B cell (primary cell): ENCODE results near the gene GGT7. TPM values are rescaled to one million over a fixed set of nuclear protein-coding genes. Genes with fewer than 3 reads are reported as not detected.

Experiments
- ATAC-seq: fragments of 200-7000 bp; cut with Tn5 transposase; one replicate; pipeline ENCODE4 v1.10.0; 2021; ENCODE audit warnings: low read depth, mild to moderate bottlenecking, moderate number of reproducible peaks, moderate library complexity
- CTCF ChIA-PET: fragments of 350-600 bp; sonication (Branson Sonifier 250); formaldehyde crosslinking; loops from one replicate; lab custom pipeline; 2021; ENCODE audit warnings: antibody characterized with exemption, inconsistent platforms; lab: Charles Lee
- POLR2A ChIA-PET: fragments of 350-600 bp; sonication (Branson Sonifier 250); formaldehyde crosslinking; loops from one replicate; lab custom pipeline; 2021; ENCODE audit warnings: antibody characterized with exemption; lab: Charles Lee
- DNase-seq: peaks from one replicate; pipeline ENCODE4 v3.0.0; 2013
- H2AFZ ChIP-seq: 2 replicates; pipeline ENCODE4 v1.6.1; 2012; ENCODE audit warnings: mild to moderate bottlenecking, low read depth, low read length; ENCODE audit not compliant: insufficient read depth, poor library complexity, severe bottlenecking
- H3K27ac ChIP-seq, 2 donors: 1 replicate in 1 of 2; 2 replicates in 1 of 2; pipeline ENCODE4 v1.5.1; 2012 to 2013; ENCODE audit warnings: low read length in 2 of 2, mild to moderate bottlenecking in 2 of 2, moderate library complexity in 1 of 2
- H3K27me3 ChIP-seq, 4 experiments: fragments of 200-600 bp in 1 of 4; sonication (generic) in 1 of 4; replicated peaks in 1 of 4; 1 replicate in 2 of 4; 2 replicates in 2 of 4; pipeline versions ENCODE4 v1.6.1 to v1.7.0; 2013 to 2016; ENCODE audit warnings: low read length in 3 of 4, mild to moderate bottlenecking in 2 of 4, mixed read lengths in 1 of 4, moderate library complexity in 1 of 4; ENCODE audit not compliant: insufficient read depth in 4 of 4, control insufficient read depth in 3 of 4; ENCODE audit errors: control extremely low read depth in 1 of 4
- H3K36me3 ChIP-seq, 2 experiments: replicated peaks in 1 of 2; 1 replicate in 1 of 2; 2 replicates in 1 of 2; pipeline versions ENCODE4 v1.6.1 to v1.7.1; 2013; ENCODE audit warnings: low read length in 1 of 2; ENCODE audit not compliant: insufficient read depth in 2 of 2, control insufficient read depth in 1 of 2; ENCODE audit errors: control extremely low read depth in 1 of 2, extremely low read depth in 1 of 2
- H3K4me1 ChIP-seq, 2 donors: fragments of 200-600 bp in 1 of 2; sonication (generic) in 1 of 2; 1 replicate in 1 of 2; 2 replicates in 1 of 2; pipeline versions ENCODE4 v1.5.1 to v1.6.1; 2013 to 2017; ENCODE audit warnings: low read length in 2 of 2; ENCODE audit not compliant: control insufficient read depth in 2 of 2, insufficient read depth in 2 of 2
- H3K4me2 ChIP-seq: replicated peaks from 2 replicates; pipeline ENCODE3; 2012; ENCODE audit warnings: mild to moderate bottlenecking, low read depth, low read length; ENCODE audit not compliant: poor library complexity, severe bottlenecking
- H3K4me3 ChIP-seq, 5 experiments: fragments of 200-600 bp in 1 of 5; sonication (generic) in 1 of 5; 1 replicate in 3 of 5; 2 replicates in 2 of 5; pipeline versions ENCODE4 v1.5.1 to v1.7.0; 2011 to 2016; ENCODE audit warnings: low read length in 4 of 5, mild to moderate bottlenecking in 4 of 5, low read depth in 2 of 5, control low read depth in 1 of 5, moderate library complexity in 1 of 5; ENCODE audit not compliant: insufficient read depth in 1 of 5; ENCODE audit errors: control extremely low read depth in 1 of 5, extremely low read depth in 1 of 5
- H3K79me2 ChIP-seq: fragments of 200-600 bp; sonication (generic); one replicate; pipeline ENCODE4 v1.6.0; 2016; ENCODE audit warnings: low read length; ENCODE audit not compliant: control insufficient read depth, insufficient read depth
- H3K9ac ChIP-seq: fragments of 200-600 bp; sonication (generic); 2 replicates; pipeline ENCODE4 v1.6.1; 2017; ENCODE audit warnings: mild to moderate bottlenecking, low read length, moderate library complexity
- H3K9me3 ChIP-seq, 3 donors: one replicate each; pipeline versions ENCODE4 v1.6.1 to v1.7.1; 2013; ENCODE audit warnings: low read length in 2 of 3; ENCODE audit not compliant: control insufficient read depth in 2 of 3, insufficient read depth in 1 of 3; ENCODE audit errors: control extremely low read depth in 1 of 3
- H4K20me1 ChIP-seq: 2 replicates; pipeline ENCODE4 v1.6.0; 2012; ENCODE audit warnings: mild to moderate bottlenecking, low read length; ENCODE audit not compliant: insufficient read depth, control insufficient read depth, poor library complexity, severe bottlenecking
- H3K27ac Mint-ChIP-seq: one replicate; pipeline ENCODE4 v1.8.0; 2021; ENCODE audit warnings: mixed read lengths
- H3K27me3 Mint-ChIP-seq: one replicate; pipeline ENCODE4 v1.8.0; 2021; ENCODE audit warnings: mixed read lengths
- H3K4me1 Mint-ChIP-seq: one replicate; pipeline ENCODE4 v1.8.0; 2021; ENCODE audit warnings: mixed read lengths
- H3K4me3 Mint-ChIP-seq: one replicate; pipeline ENCODE4 v1.8.0; 2021; ENCODE audit warnings: mixed read lengths
- H3K9me3 Mint-ChIP-seq: one replicate; pipeline ENCODE4 v1.8.0; 2022; ENCODE audit warnings: mixed read lengths; ENCODE audit not compliant: insufficient read depth
- CTCF ChIP-seq: fragments of 200-600 bp; IDR thresholded peaks from one replicate; pipeline ENCODE4 v1.8.0; 2022; ENCODE audit warnings: antibody characterized with exemption, mild to moderate bottlenecking
- EZH2 ChIP-seq: IDR thresholded peaks from 2 replicates; pipeline ENCODE4 v1.6.1; 2012; ENCODE audit warnings: borderline replicate concordance, low read depth, mild to moderate bottlenecking, moderate library complexity, low read length; ENCODE audit not compliant: insufficient read depth, poor library complexity, severe bottlenecking
- WGBS: methylation state at CpG from one replicate; pipeline ENCODE4 v1.1.5; 2013; ENCODE audit warnings: missing lambda C conversion rate; ENCODE audit not compliant: insufficient coverage; 5-methylcytosine and 5-hydroxymethylcytosine counted together
- intact Hi-C: fragments of 100-400 bp; cut with micrococcal nuclease; formaldehyde crosslinking; loops from one replicate; pipeline ENCODE4 v1.10.0; 2022
- polyA plus RNA-seq: library from polyadenylated mRNA; depleted of rRNA; stranded (reverse); fragments of >200 nt; gene quantifications from 2 replicates; pipeline ENCODE4 v1.2.3, GENCODE V29; 2012
- total RNA-seq, 2 donors: library from RNA; stranded (reverse); fragments of 120-200 nt in 1 of 2; gene quantifications; 1 replicate in 1 of 2; 2 replicates in 1 of 2; pipeline versions ENCODE4 v1.2.3 to v1.2.4, GENCODE V29; 2013 to 2022

GGT7 gene
- total and polyA plus RNA-seq, 2 donors (not counting 1 experiment from before 2014, with no cell fraction given), result 28.6 to 31.9 TPM

DNA sequence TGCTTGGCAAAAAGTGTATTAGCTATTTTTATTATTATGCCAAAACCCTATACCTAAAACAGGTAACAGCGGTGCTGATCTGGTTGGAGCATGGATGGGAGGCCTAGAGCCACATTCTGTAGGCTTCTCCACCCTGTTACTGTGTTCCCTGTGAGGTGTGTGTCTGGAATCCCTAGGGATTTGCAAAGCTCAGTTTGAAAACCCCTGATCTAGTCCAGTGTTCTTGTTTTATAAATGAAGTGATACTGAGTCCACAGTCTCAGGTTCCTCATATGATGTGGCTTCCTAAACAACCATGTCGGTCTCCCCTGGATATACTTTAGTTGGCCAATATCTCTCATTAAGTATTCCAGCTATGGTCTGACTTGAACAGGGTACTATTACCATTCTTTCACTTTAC, 20.0 kb upstream of the GGT7 start:
- H3K27me3 ChIP-seq, result no peaks in the 10 kb centered on the region
- H3K9ac ChIP-seq, result no peak overlapping the region
- Mint-ChIP-seq H3K9me3 (no peaks in the 10 kb centered on the region), H3K27ac (no peak overlapping the region), H3K27me3 (peaks cover 9% of the 10 kb centered on the region), H3K4me1 (peaks cover 4% of the 10 kb centered on the region), H3K4me3 (no peak overlapping the region)
- CTCF ChIA-PET, result interaction anchor here (0.8 to 0.9 kb wide), 2 partner anchors 10 to 18 kb away, joined by 3 read pairs; no protein-coding TSS in a partner anchor
- no peak overlapping the region for H3K27ac ChIP-seq
- H4K20me1 ChIP-seq, result no peaks in the 10 kb centered on the region
- POLR2A ChIA-PET, result no interaction called here
- H3K36me3 ChIP-seq, result no peaks in the 10 kb centered on the region
- no peak overlapping the region for H3K4me3 ChIP-seq
- ATAC-seq, result no peak
- intact Hi-C loops, result no loop called here
- H3K9me3 ChIP-seq, result no peaks in the 10 kb centered on the region
- no peak for DNase-seq
- no CpG with 5 or more reads among the region's 2 CpGs for WGBS
- no peak for TF ChIP-seq CTCF
- no peak for TF ChIP-seq EZH2
- H3K79me2 ChIP-seq, result no peaks in the 10 kb centered on the region
- no peaks in the 10 kb centered on the region for H3K4me1 ChIP-seq
- no peak overlapping the region for H2AFZ ChIP-seq
- H3K4me2 ChIP-seq, result no peak overlapping the region

DNA sequence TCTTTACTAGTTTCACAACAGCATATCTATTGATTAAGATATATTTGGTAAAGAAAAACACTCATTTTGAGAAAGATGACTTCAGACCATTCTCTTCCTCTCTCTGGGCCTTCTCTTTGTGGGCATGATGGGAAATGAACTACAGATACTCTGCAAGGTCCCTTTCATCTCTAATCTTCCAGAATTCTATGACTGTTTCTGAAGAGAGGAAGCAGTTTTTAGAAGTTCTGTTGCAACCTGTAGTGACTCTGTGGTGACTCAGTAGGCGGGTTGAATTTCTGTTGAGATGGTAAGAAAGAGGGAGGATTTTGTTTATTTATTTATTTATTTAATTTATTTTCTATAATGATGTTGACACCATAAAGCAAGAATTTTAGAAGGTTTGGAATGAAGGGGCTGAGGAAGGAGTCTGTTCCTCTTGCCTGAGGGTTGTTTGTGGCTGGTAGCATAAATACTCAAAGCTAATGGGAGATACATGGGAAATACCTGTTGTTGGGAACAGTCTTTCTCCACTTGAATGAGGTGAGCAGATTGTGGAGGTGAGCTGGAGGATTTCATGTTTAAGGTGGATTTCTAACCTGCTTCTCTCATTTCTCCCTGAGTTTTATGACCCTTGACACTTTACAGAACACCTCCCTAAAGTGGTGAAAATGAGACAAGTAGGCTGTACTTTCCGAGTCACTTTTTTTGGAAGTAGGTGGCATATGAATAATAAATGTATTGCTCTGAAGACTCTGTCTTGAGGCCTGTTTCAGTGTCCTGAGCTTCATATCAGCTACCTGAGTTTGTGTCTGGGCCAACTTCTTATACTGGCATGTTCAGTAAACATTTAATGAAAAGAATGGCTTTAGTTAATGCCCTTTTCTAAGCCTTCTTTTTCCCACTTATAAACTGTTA, 18.8 kb upstream of the GGT7 start:
- ATAC-seq, result no peak
- H3K27ac ChIP-seq, result no peak overlapping the region
- Mint-ChIP-seq H3K4me3 (no peak overlapping the region), H3K4me1 (peaks cover 4% of the 10 kb centered on the region), H3K27ac (no peak overlapping the region), H3K9me3 (no peaks in the 10 kb centered on the region), H3K27me3 (peaks cover 9% of the 10 kb centered on the region)
- H3K79me2 ChIP-seq, result no peaks in the 10 kb centered on the region
- H4K20me1 ChIP-seq, result no peaks in the 10 kb centered on the region
- POLR2A ChIA-PET, result no interaction called here
- H3K9ac ChIP-seq, result no peak overlapping the region
- CTCF ChIA-PET, result interaction anchor here (1.0 kb wide), 1 partner anchor 122 kb away, joined by 3 read pairs; no protein-coding TSS in a partner anchor
- no peak overlapping the region for H2AFZ ChIP-seq
- H3K4me1 ChIP-seq, result no peaks in the 10 kb centered on the region
- no peaks in the 10 kb centered on the region for H3K27me3 ChIP-seq
- H3K9me3 ChIP-seq, result no peaks in the 10 kb centered on the region
- intact Hi-C loops, result no loop called here
- no peak for TF ChIP-seq EZH2
- TF ChIP-seq CTCF, result no peak
- no peak for DNase-seq
- H3K4me3 ChIP-seq, result no peak overlapping the region
- H3K36me3 ChIP-seq, result no peaks in the 10 kb centered on the region
- H3K4me2 ChIP-seq, result no peak overlapping the region
- WGBS, result 80% methylated on average over 1 of the region's 2 CpGs
